ENCODE results near the gene PAX2.

The PAX2 gene

GRCh38 chr10:100733329-100733728 lies 12.1 kb upstream of the PAX2 start:
- peaks cover 14 to 19% of the 10 kb centered on the region in 2 donors for H3K4me1 ChIP-seq (ENCODE audit: control insufficient read depth in 2 of 2, insufficient read depth in 2 of 2, low read length in 2 of 2)
- H3K4me3 ChIP-seq (ENCODE audit: low read length in 2 of 2) = no peak overlapping the region
- H3K36me3 ChIP-seq (ENCODE audit: control insufficient read depth in 2 of 2, insufficient read depth in 2 of 2, low read length in 2 of 2) = no peaks in the 10 kb centered on the region
- H3K27me3 ChIP-seq (ENCODE audit: control insufficient read depth in 2 of 2, insufficient read depth in 2 of 2, low read length in 2 of 2) = peaks cover 74 to 86% of the 10 kb centered on the region in 2 donors
- H3K9ac ChIP-seq (ENCODE audit: low read depth in 1 of 2, low read length in 2 of 2) = no peak overlapping the region
- H3K27ac ChIP-seq (ENCODE audit: low read depth in 2 of 2, low read length in 2 of 2) = no peak overlapping the region
- no peaks in the 10 kb centered on the region for H3K9me3 ChIP-seq (ENCODE audit: control insufficient read depth in 2 of 2, low read length in 2 of 2)

- peaks cover 75 to 87% of the 10 kb centered on the region in 2 donors for H3K27me3 ChIP-seq (ENCODE audit: control insufficient read depth in 2 of 2, insufficient read depth in 2 of 2, low read length in 2 of 2)
- no peak overlapping the region for H3K27ac ChIP-seq (ENCODE audit: low read depth in 2 of 2, low read length in 2 of 2)
- peaks cover 14 to 19% of the 10 kb centered on the region in 2 donors for H3K4me1 ChIP-seq (ENCODE audit: control insufficient read depth in 2 of 2, insufficient read depth in 2 of 2, low read length in 2 of 2)
- H3K36me3 ChIP-seq (ENCODE audit: control insufficient read depth in 2 of 2, insufficient read depth in 2 of 2, low read length in 2 of 2) = no peaks in the 10 kb centered on the region
- H3K9ac ChIP-seq (ENCODE audit: low read depth in 1 of 2, low read length in 2 of 2) = no peak overlapping the region
- no peaks in the 10 kb centered on the region for H3K9me3 ChIP-seq (ENCODE audit: control insufficient read depth in 2 of 2, low read length in 2 of 2)
- no peak overlapping the region for H3K4me3 ChIP-seq (ENCODE audit: low read length in 2 of 2)
Measured at GRCh38 chr10:100734295-100735086, 10.9 kb upstream of the PAX2 start.

- Histone ChIP-seq H3K4me1 (ENCODE audit: control insufficient read depth in 2 of 2, insufficient read depth in 2 of 2, low read length in 2 of 2) (peaks cover 11 to 15% of the 10 kb centered on the region in 2 donors), H3K27me3 (ENCODE audit: control insufficient read depth in 2 of 2, insufficient read depth in 2 of 2, low read length in 2 of 2) (peaks cover 75 to 89% of the 10 kb centered on the region in 2 donors), H3K27ac (ENCODE audit: low read depth in 2 of 2, low read length in 2 of 2) (no peak overlapping the region), H3K9ac (ENCODE audit: low read depth in 1 of 2, low read length in 2 of 2) (no peak overlapping the region), H3K4me3 (ENCODE audit: low read length in 2 of 2) (no peak overlapping the region), H3K36me3 (ENCODE audit: control insufficient read depth in 2 of 2, insufficient read depth in 2 of 2, low read length in 2 of 2) (no peaks in the 10 kb centered on the region), H3K9me3 (ENCODE audit: control insufficient read depth in 2 of 2, low read length in 2 of 2) (no peaks in the 10 kb centered on the region)
Measured at GRCh38 chr10:100735087-100735336, 10.4 kb upstream of the PAX2 start.

- Histone ChIP-seq H3K9me3 (ENCODE audit: control insufficient read depth in 2 of 2, low read length in 2 of 2) (no peaks in the 10 kb centered on the region), H3K27ac (ENCODE audit: low read depth in 2 of 2, low read length in 2 of 2) (no peak overlapping the region), H3K27me3 (ENCODE audit: control insufficient read depth in 2 of 2, insufficient read depth in 2 of 2, low read length in 2 of 2) (peaks cover 79 to 89% of the 10 kb centered on the region in 2 donors), H3K4me3 (ENCODE audit: low read length in 2 of 2) (no peak overlapping the region), H3K36me3 (ENCODE audit: control insufficient read depth in 2 of 2, insufficient read depth in 2 of 2, low read length in 2 of 2) (no peaks in the 10 kb centered on the region), H3K4me1 (ENCODE audit: control insufficient read depth in 2 of 2, insufficient read depth in 2 of 2, low read length in 2 of 2) (peaks cover 9 to 10% of the 10 kb centered on the region in 2 donors), H3K9ac (ENCODE audit: low read depth in 1 of 2, low read length in 2 of 2) (no peak overlapping the region)
Measured at GRCh38 chr10:100735337-100736143, 9.8 kb upstream of the PAX2 start.

GRCh38 chr10:100736144-100736808 lies 9.1 kb upstream of the PAX2 start:
- H3K4me1 ChIP-seq (ENCODE audit: control insufficient read depth in 2 of 2, insufficient read depth in 2 of 2, low read length in 2 of 2) = peaks cover 3% of the 10 kb centered on the region in 2 donors
- no peak overlapping the region for H3K9ac ChIP-seq (ENCODE audit: low read depth in 1 of 2, low read length in 2 of 2)
- H3K27me3 ChIP-seq (ENCODE audit: control insufficient read depth in 2 of 2, insufficient read depth in 2 of 2, low read length in 2 of 2) = peaks cover 79 to 89% of the 10 kb centered on the region in 2 donors

GRCh38 chr10:100736809-100737354 lies 8.5 kb upstream of the PAX2 start:
- Histone ChIP-seq H3K9me3 (ENCODE audit: control insufficient read depth in 2 of 2, low read length in 2 of 2) (no peaks in the 10 kb centered on the region), H3K9ac (ENCODE audit: low read depth in 1 of 2, low read length in 2 of 2) (no peak overlapping the region), H3K27me3 (ENCODE audit: control insufficient read depth in 2 of 2, insufficient read depth in 2 of 2, low read length in 2 of 2) (peaks cover 79 to 89% of the 10 kb centered on the region in 2 donors), H3K27ac (ENCODE audit: low read depth in 2 of 2, low read length in 2 of 2) (no peak overlapping the region), H3K36me3 (ENCODE audit: control insufficient read depth in 2 of 2, insufficient read depth in 2 of 2, low read length in 2 of 2) (no peaks in the 10 kb centered on the region), H3K4me3 (ENCODE audit: low read length in 2 of 2) (no peak overlapping the region), H3K4me1 (ENCODE audit: control insufficient read depth in 2 of 2, insufficient read depth in 2 of 2, low read length in 2 of 2) (peaks cover 0 to 2% of the 10 kb centered on the region in 2 donors)

More at GRCh38 chr10:100736144-100736808, 9.1 kb upstream of the PAX2 start:
- Histone ChIP-seq H3K9me3 (ENCODE audit: control insufficient read depth in 2 of 2, low read length in 2 of 2) (no peaks in the 10 kb centered on the region), H3K36me3 (ENCODE audit: control insufficient read depth in 2 of 2, insufficient read depth in 2 of 2, low read length in 2 of 2) (no peaks in the 10 kb centered on the region), H3K27ac (ENCODE audit: low read depth in 2 of 2, low read length in 2 of 2) (no peak overlapping the region), H3K4me3 (ENCODE audit: low read length in 2 of 2) (no peak overlapping the region)

GRCh38 chr10:100737355-100738054 lies 7.9 kb upstream of the PAX2 start:
- H3K9me3 ChIP-seq (ENCODE audit: control insufficient read depth in 2 of 2, low read length in 2 of 2) = no peaks in the 10 kb centered on the region
- no peak overlapping the region for H3K4me3 ChIP-seq (ENCODE audit: low read length in 2 of 2)
- H3K27ac ChIP-seq (ENCODE audit: low read depth in 2 of 2, low read length in 2 of 2) = no peak overlapping the region
- no peak overlapping the region for H3K9ac ChIP-seq (ENCODE audit: low read depth in 1 of 2, low read length in 2 of 2)
- peaks cover 79 to 89% of the 10 kb centered on the region in 2 donors for H3K27me3 ChIP-seq (ENCODE audit: control insufficient read depth in 2 of 2, insufficient read depth in 2 of 2, low read length in 2 of 2)
- H3K36me3 ChIP-seq (ENCODE audit: control insufficient read depth in 2 of 2, insufficient read depth in 2 of 2, low read length in 2 of 2) = no peaks in the 10 kb centered on the region
- peaks cover 0 to 2% of the 10 kb centered on the region in 2 donors for H3K4me1 ChIP-seq (ENCODE audit: control insufficient read depth in 2 of 2, insufficient read depth in 2 of 2, low read length in 2 of 2)

GRCh38 chr10:100738055-100738827 lies 7.1 kb upstream of the PAX2 start:
- no peaks in the 10 kb centered on the region for H3K36me3 ChIP-seq (ENCODE audit: control insufficient read depth in 2 of 2, insufficient read depth in 2 of 2, low read length in 2 of 2)
- no peaks in the 10 kb centered on the region for H3K9me3 ChIP-seq (ENCODE audit: control insufficient read depth in 2 of 2, low read length in 2 of 2)
- H3K27ac ChIP-seq (ENCODE audit: low read depth in 2 of 2, low read length in 2 of 2) = no peak overlapping the region
- no peak overlapping the region for H3K4me3 ChIP-seq (ENCODE audit: low read length in 2 of 2)
- H3K27me3 ChIP-seq (ENCODE audit: control insufficient read depth in 2 of 2, insufficient read depth in 2 of 2, low read length in 2 of 2) = peaks cover 82 to 92% of the 10 kb centered on the region in 2 donors
- H3K4me1 ChIP-seq (ENCODE audit: control insufficient read depth in 2 of 2, insufficient read depth in 2 of 2, low read length in 2 of 2) = peaks cover 0 to 2% of the 10 kb centered on the region in 2 donors
- H3K9ac ChIP-seq (ENCODE audit: low read depth in 1 of 2, low read length in 2 of 2) = no peak overlapping the region

Measured in mucosa of rectum (tissue), 2 donors.